HG02938 (cell line): ENCODE results near the gene GRK4.
A peak's percentile ranks its signal among the peaks of the same experiment; 100 is the strongest.
"Not testable (repeated sequence)": the region's sequence is repeated elsewhere in the genome, so short reads cannot be mapped to it uniquely, and the experiment has no call there.

Experiments
- ATAC-seq: cut with Tn5 transposase; IDR thresholded peaks from one replicate; pipeline ENCODE4 v1.9.1; 2021; ENCODE audit warnings: mild to moderate bottlenecking, moderate library complexity; ENCODE audit not compliant: unreplicated experiment

GRK4 gene

GRCh38 chr4:2963175-2963965 is at the start of gene GRK4, which contains the start of gene NOP14:
TSS of gene GRK4 (plus strand) at chr4:2963571. CDS start at chr4:2964071, 500 bp downstream.
TSS of gene NOP14 (minus strand) at chr4:2963406. CDS start at chr4:2963319, 87 bp downstream.
- peak; percentile 86 for ATAC-seq

DNA sequence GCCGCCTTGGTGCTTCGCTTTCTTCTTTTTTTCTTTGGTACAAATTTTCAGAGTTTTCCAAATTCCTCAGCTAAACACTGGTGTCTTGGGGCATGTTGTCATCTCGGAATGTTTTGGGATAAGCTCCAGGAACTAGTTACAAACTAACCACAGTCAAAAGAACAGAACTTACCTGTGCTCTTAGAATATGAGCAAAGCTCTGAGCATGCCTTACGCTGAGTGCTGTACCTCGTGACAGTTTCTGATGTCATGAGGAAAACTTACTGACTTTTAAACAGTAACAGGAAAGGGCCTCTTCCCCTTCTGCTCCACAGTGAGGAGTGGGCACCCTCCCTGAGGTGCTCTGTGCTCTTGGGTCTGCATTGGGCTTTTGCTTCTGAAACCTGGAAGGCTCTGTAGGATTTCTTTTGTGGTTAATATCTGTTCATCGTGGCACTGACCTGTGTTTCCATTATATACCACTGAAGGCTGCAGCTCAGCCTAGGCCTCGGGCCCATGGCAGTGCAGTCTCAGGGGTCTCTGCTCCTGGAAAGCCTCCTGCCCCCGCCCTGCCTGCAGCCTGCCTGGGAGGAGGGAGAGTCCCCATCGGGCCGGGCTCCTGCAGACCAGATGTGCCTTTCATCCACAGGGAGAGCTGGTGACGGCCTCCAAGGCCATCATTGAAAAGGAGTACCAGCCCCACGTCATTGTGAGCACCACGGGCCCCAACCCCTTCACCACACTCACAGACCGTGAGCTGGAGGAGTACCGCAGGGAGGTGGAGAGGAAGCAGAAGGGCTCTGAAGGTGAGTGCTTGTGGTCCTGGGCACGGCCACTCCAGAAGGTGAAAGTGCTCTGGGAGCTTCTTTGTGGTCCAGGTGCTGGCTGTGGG is 48.9 kb upstream of the GRK4 start:
- ATAC-seq = peak; percentile 56

- no peak for ATAC-seq
Observed at GRCh38 chr4:2915789-2916188, 47.6 kb upstream of the GRK4 start.

DNA sequence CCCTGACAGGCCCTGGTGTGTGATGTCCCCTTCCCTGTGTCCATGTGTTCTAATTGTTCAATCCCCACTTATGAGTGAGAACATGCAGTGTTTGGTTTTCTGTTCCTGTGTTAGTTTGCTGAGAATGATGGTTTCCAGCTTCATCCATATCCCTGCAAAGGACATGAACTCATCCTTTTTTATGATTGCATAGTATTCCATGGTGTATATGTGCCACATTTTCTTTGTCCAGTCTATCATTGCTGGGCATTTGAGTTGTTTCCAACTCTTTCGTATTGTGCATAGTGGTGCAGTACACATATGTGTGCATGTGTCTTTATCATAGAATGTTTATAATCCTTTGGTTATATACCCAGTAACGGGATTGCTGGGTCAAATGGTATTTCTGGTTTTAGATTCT is 46.7 kb upstream of the GRK4 start:
- not testable (repeated sequence) for ATAC-seq

DNA sequence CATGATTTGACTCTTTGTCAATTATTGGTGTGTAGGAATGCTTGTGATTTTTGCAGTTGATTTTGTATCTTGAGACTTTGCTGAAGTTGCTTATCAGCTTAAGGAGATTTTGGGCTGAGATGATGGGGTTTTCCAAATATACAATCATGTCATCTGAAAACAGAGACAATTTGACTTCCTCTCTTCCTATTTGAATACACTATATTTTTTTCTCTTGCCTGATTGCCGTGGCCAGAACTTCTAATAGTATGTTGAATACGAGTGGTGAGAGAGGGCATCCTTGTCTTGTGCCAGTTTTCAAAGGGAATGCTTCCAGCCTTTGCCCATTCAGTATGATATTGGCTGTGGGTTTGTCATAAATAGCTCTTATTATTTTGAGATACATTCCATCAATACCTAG is 45.1 kb upstream of the GRK4 start:
- ATAC-seq = not testable (repeated sequence)

DNA sequence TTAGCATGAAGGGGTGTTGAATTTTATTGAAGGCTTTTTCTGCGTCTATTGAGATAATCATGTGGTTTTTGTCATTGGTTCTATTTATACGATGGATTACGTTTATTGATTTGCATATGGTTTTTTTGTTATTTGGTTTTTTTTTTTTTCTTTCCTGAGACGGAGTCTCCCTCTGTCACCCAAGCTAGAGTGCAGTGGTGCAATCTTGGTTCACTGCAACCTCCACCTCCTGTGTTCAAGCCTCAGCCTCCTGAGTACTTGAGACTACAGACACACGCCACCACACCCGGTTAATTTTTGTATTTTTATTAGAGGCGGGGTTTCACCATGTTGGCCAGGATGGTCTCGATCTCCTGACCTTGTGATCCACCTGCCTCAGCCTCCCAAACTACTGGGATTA is 44.7 kb upstream of the GRK4 start:
- not testable (repeated sequence) for ATAC-seq

DNA sequence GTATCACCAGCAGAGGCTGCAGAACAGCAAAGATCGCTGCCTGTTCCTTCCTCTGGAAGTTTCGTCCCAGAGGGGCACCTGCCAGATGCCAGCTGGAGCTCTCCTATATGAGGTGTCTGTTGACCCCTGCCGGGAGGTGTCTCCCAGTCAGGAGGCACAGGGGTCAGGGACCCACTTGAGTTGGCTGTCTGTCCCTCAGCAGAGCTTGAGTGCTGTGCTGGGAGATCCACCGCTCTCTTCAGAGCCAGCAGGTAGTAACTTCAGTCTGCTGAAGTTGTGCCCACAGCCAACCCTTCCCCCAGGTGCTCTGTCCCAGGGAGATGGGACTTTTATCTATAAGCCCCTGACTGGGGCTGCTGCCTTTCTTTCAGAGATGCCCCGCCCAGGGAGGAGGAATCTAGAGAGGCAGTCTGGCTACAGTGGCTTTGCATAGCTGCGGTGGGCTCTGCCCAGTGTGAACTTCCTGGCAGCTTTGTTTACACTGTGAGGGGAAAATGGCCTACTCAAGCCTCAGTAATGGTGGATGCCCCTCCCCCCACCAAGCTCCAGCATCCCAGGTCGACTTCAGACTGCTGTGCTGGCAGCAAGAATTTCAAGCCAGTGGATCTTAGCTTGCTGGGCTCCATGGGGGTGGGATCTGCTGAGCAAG is 40.8 kb upstream of the GRK4 start:
- ATAC-seq = not testable (repeated sequence)

DNA sequence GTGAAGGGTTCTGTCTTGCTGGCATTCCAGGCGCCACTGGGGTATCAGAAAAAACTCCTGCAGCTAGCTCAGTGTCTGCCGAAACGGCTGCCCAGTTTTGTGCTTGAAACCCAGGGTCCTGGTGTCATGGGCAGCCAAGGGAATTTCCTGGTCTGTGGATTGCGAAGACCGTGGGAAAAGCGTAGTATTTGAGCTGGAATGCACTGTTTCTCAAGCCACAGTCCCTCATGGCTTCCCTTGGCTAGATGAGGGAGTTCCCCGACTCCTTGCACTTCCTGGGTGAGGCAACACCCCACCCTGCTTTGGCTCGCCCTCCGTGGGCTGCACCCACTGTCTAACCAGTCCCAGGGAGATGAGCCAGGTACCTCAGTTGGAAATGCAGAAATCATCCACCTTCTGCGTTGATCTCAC is 40.2 kb upstream of the GRK4 start:
- ATAC-seq = no peak

- no peak for ATAC-seq
Observed at GRCh38 chr4:2923668-2924173, 39.6 kb upstream of the GRK4 start.

DNA sequence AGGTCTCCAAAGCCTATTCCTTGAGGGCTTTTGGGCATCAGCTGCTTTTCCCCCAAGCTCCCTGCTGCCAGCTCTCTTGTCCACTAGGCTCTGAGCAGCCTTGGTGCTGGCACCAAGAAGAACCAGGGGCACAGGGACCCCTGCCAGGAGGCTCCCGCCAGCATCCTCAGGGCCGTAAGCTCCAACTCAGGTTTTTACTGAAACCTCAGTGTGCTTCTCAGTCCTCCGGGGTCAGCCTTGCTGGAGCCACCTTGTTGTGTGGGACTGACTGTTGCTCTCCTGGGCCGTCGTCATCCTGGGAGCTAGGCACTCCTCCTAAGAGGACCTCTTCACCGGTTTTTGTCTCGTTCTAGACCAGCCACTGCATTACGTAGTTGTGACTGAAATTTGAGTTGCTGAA is 39.1 kb upstream of the GRK4 start:
- ATAC-seq = no peak

DNA sequence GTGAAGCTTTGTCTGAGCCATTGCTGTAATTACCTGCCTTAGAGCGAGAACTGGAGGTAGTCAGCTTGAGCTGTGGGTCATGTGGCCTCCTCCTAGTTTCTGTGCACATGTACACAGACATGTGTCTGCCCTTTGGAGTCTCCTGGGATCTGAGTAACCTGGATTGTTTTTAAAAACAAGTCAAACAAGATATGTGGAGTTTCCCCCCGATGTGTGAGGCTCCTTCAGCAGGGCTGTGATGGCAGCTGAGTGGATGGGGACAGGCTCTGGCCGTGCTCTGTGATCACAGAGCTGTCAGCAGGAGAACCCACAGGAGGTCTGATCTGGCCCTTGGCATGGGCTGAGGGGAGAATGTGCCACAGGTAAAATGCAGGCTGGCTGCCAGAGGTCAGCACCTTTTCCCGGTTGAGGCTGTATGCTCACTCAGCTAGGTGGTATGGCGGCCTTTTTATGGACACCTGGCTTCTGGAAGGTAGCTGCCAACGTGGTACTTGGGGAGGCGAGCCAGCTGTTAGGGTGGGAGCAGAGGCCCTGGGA is 38.5 kb upstream of the GRK4 start:
- ATAC-seq = no peak

- ATAC-seq = no peak
Observed at GRCh38 chr4:2925496-2925895, 37.9 kb upstream of the GRK4 start.

GRCh38 chr4:2925931-2926860 is 37.2 kb upstream of the GRK4 start:
- no peak for ATAC-seq

DNA sequence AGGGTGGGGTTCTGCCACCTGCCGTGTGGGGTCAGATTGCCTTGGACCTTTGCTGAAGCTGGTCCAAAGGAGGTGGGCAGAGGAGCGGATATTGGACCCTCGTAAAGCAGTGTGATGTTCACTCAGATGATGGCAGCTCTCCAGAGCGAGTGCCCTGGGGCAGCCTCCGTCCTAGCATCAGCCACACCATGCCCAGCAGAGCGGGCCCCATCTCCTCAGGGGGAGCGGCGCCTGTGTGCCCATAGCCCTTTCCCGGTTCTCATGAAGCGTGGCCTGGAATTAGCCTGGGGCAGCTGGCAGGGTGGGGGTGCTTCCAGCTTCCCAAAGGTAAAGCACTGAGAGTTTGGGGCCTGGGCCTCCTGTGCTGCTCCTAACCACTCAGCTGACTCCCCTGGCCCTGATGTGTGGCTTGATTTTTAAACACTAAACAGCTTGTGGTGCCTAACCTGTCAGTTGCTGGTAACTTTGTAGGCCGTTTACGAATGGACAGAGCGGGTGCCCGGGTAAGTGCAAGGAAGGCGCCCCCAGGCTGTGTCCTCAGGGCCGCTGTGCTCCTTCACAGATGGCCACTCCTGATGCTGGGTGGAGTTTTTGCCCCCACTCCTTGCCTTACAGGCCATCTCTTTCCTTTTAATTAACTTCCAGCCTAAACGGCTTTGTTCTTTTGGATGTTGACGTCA is 36.2 kb upstream of the GRK4 start:
- no peak for ATAC-seq

GRCh38 chr4:2927696-2928075 is 35.7 kb upstream of the GRK4 start:
- no peak for ATAC-seq

DNA sequence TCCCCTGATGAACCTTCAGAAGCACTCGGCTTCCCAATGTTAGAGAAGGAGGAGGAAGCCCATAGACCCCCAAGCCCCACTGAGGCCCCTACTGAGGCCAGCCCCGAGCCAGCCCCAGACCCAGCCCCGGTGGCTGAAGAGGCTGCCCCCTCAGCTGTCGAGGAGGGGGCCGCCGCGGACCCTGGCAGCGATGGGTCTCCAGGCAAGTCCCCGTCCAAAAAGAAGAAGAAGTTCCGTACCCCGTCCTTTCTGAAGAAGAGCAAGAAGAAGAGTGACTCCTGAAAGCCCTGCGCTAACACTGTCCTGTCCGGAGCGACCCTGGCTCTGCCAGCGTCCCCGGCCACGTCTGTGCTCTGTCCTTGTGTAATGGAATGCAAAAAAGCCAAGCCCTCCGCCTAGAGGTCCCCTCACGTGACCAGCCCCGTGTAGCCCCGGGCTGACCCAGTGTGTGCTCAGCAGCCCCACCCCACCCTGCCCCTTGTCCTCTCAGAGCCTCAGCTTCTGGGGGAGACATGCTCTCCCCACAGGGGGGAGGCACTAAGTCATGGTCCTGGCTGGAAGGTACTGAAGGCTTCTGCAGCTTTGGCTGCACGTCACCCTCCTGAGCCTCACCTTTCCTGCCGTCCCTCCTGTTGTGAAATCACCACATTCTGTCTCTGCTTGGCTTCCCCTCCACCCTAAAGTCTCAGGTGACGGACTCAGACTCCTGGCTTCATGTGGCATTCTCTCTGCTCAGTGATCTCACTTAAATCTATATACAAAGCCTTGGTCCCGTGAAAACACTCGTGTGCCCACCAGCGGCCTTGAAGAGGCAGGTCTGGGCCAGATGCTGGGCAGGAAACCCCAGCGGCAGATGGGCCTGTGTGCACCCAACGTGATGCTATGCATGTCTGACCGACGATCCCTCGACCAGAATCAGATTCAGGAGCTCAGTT is 34.9 kb upstream of the GRK4 start:
- no peak for ATAC-seq

- no peak for ATAC-seq
Observed at GRCh38 chr4:2929469-2929868, 33.9 kb upstream of the GRK4 start.

- ATAC-seq = no peak
Observed at GRCh38 chr4:2930135-2930757, 33.1 kb upstream of the GRK4 start.
